ENCODE results near the gene ADAM22. TPM values are rescaled to one million over a fixed set of nuclear protein-coding genes. Genes with fewer than 3 reads are reported as not detected.
"Not testable (repeated sequence)": the region's sequence is repeated elsewhere in the genome, so short reads cannot be mapped to it uniquely, and the experiment has no call there.

ADAM22 gene
- total RNA-seq, 1 experiment from 2014 or later = 10.0 TPM

DNA sequence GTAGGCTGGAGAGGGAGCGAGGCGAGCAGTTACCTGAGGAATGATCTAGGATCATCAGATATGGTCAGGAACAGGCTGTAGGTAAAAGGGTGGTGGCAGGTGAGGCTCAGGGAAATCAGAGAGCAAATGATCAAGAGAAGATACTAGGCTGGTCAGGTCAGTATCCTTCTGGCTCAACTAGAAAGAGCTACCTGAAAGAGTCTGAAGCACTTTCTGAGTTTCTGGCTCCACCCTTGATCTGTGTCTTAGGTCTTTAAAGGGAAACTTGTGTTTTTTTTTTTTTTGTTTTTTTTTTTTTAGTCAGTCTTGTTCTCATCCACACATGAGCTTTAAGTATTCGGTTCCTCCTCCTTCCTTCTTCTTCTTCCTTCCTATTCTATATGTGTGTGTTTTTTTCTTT lies 10.5 kb downstream of the ADAM22 start:
- no peak overlapping the region for H3K4me3 ChIP-seq (replicated peaks in 1 of 2; ENCODE audit: low read depth in 1 of 2, low read length in 2 of 2)
- CTCF ChIA-PET = no interaction called here

DNA sequence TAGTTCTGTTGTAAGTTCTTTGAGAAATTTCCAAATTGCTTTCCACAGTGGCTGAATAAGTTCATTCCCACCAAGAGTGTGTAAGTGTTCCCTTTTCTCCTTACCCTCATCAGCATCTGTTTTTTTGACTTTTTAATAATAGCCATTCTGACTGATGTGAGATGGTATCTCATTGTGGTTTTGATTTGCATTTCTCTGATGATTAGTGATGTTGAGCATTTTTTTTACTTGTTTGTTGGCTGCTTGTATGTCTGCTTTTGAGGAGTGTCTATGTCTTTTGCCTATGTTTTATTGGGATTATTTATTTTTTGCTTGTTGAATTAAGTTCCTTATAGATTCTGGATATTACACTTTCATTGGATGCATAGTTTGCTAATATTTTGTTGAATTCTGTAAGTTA lies 11.9 kb downstream of the ADAM22 start:
- H3K4me1 ChIP-seq (ENCODE audit: control insufficient read depth in 1 of 2, insufficient read depth in 2 of 2, low read length in 2 of 2); H3K27me3 ChIP-seq (ENCODE audit: insufficient read depth, low read length); H3K4me2 ChIP-seq (ENCODE audit: low read length); H3K9me3 ChIP-seq (ENCODE audit: control insufficient read depth in 1 of 2, insufficient read depth in 1 of 2, low read depth in 1 of 2, low read length in 2 of 2); H3K9ac ChIP-seq (ENCODE audit: low read length); H3K79me2 ChIP-seq (ENCODE audit: insufficient read depth, low read length); CTCF ChIA-PET; H4K20me1 ChIP-seq (ENCODE audit: insufficient read depth); H3K27ac ChIP-seq (ENCODE audit: low read depth, low read length); H2AFZ ChIP-seq (ENCODE audit: low read depth, low read length, poor library complexity, severe bottlenecking); H3K36me3 ChIP-seq (ENCODE audit: control insufficient read depth in 1 of 2, insufficient read depth in 2 of 2, low read length in 2 of 2); BruUV-seq (replicated peaks); POLR2A ChIA-PET; H3K4me3 ChIP-seq (replicated peaks in 1 of 2; ENCODE audit: low read depth in 1 of 2, low read length in 2 of 2); RAD21 ChIA-PET (ENCODE audit: low non-redundant PET in 1 of 2, low total read pairs in 2 of 2, uncharacterized antibody in 2 of 2, unreplicated experiment in 2 of 2); intact Hi-C loops (cut with micrococcal nuclease); DNase-seq (ENCODE audit: low read depth, low spot score); H3K9me2 ChIP-seq (ENCODE audit: insufficient read depth); ATAC-seq: not testable (repeated sequence)

More for the DNA sequence above, 10.5 kb downstream of the ADAM22 start:
- no TSS peak for BruUV-seq (replicated peaks)
- Histone ChIP-seq H2AFZ (ENCODE audit: low read depth, low read length, poor library complexity, severe bottlenecking) (no peak overlapping the region), H3K36me3 (ENCODE audit: control insufficient read depth in 1 of 2, insufficient read depth in 2 of 2, low read length in 2 of 2) (no peaks in the 10 kb centered on the region), H3K9me2 (ENCODE audit: insufficient read depth) (no peaks in the 10 kb centered on the region), H3K4me1 (ENCODE audit: control insufficient read depth in 1 of 2, insufficient read depth in 2 of 2, low read length in 2 of 2) (no peaks in the 10 kb centered on the region), H3K9me3 (ENCODE audit: control insufficient read depth in 1 of 2, insufficient read depth in 1 of 2, low read depth in 1 of 2, low read length in 2 of 2) (no peaks in the 10 kb centered on the region), H3K27ac (ENCODE audit: low read depth, low read length) (no peak overlapping the region), H3K27me3 (ENCODE audit: insufficient read depth, low read length) (no peaks in the 10 kb centered on the region), H3K79me2 (ENCODE audit: insufficient read depth, low read length) (no peaks in the 10 kb centered on the region), H3K9ac (ENCODE audit: low read length) (no peak overlapping the region), H3K4me2 (ENCODE audit: low read length) (no peak overlapping the region), H4K20me1 (ENCODE audit: insufficient read depth) (no peaks in the 10 kb centered on the region)
- no peak for TF ChIP-seq SRF (IDR thresholded peaks at IDR 0.05; ENCODE audit: low read depth)
- TF ChIP-seq ZNF274 (IDR thresholded peaks at IDR 0.05; ENCODE audit: low read depth, low read length) = no peak
- TF ChIP-seq EZH2phosphoT487 (IDR thresholded peaks at IDR 0.05; ENCODE audit: borderline replicate concordance) = no peak
- TF ChIP-seq SIN3A (IDR thresholded peaks at IDR 0.05; ENCODE audit: low read depth) = no peak
- TF ChIP-seq, protein P1, sequence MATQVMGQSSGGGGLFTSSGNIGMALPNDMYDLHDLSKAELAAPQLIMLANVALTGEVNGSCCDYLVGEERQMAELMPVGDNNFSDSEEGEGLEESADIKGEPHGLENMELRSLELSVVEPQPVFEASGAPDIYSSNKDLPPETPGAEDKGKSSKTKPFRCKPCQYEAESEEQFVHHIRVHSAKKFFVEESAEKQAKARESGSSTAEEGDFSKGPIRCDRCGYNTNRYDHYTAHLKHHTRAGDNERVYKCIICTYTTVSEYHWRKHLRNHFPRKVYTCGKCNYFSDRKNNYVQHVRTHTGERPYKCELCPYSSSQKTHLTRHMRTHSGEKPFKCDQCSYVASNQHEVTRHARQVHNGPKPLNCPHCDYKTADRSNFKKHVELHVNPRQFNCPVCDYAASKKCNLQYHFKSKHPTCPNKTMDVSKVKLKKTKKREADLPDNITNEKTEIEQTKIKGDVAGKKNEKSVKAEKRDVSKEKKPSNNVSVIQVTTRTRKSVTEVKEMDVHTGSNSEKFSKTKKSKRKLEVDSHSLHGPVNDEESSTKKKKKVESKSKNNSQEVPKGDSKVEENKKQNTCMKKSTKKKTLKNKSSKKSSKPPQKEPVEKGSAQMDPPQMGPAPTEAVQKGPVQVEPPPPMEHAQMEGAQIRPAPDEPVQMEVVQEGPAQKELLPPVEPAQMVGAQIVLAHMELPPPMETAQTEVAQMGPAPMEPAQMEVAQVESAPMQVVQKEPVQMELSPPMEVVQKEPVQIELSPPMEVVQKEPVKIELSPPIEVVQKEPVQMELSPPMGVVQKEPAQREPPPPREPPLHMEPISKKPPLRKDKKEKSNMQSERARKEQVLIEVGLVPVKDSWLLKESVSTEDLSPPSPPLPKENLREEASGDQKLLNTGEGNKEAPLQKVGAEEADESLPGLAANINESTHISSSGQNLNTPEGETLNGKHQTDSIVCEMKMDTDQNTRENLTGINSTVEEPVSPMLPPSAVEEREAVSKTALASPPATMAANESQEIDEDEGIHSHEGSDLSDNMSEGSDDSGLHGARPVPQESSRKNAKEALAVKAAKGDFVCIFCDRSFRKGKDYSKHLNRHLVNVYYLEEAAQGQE (IDR thresholded peaks at IDR 0.05; ENCODE audit: low read depth) = no peak
- no peak for TF ChIP-seq ZFX (IDR thresholded peaks at IDR 0.05)
- no peak for TF ChIP-seq EGR1 (IDR thresholded peaks at IDR 0.05; ENCODE audit: low read depth)
- no peak for TF ChIP-seq TCF7L2 (IDR thresholded peaks at IDR 0.05; ENCODE audit: borderline replicate concordance, extremely low read depth, insufficient read depth, insufficient read length)
- no peak for TF ChIP-seq RAD21 (IDR thresholded peaks at IDR 0.05; ENCODE audit: low read depth)
- TF ChIP-seq, protein P2, sequence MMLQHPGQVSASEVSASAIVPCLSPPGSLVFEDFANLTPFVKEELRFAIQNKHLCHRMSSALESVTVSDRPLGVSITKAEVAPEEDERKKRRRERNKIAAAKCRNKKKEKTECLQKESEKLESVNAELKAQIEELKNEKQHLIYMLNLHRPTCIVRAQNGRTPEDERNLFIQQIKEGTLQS (IDR thresholded peaks at IDR 0.05) = no peak
- TF ChIP-seq YY1 (IDR thresholded peaks at IDR 0.05; ENCODE audit: extremely low read depth, insufficient replicate concordance, low read depth, low read length) = no peak
- TF ChIP-seq CEBPB (IDR thresholded peaks at IDR 0.05; ENCODE audit: low read depth) = no peak
- no peak for TF ChIP-seq POLR2AphosphoS5 (IDR thresholded peaks at IDR 0.05; ENCODE audit: low read depth, low read length)
- intact Hi-C loops (cut with micrococcal nuclease) = no loop called here
- RAD21 ChIA-PET (ENCODE audit: low non-redundant PET in 1 of 2, low total read pairs in 2 of 2, uncharacterized antibody in 2 of 2, unreplicated experiment in 2 of 2) = no interaction called here
- DNase-seq (ENCODE audit: low read depth, low spot score) (no peak), ATAC-seq (no peak)
- POLR2A ChIA-PET = no interaction called here
